H9 (cell line): Measurements from ENCODE around the gene MEGF8. TPM values are rescaled to one million over a fixed set of nuclear protein-coding genes. Genes with fewer than 3 reads are reported as not detected.

Experiments
- DNase-seq: peaks from one replicate; pipeline ENCODE4 v3.0.0-alpha.2; 2017
- H2AFZ ChIP-seq: one replicate; pipeline ENCODE4 v1.6.1; 2013; ENCODE audit warnings: mild to moderate bottlenecking, low read length, control low read depth, moderate library complexity
- H2AK5ac ChIP-seq: 2 replicates; pipeline ENCODE4 v1.6.1; 2013; ENCODE audit warnings: low read length, control low read depth, mixed read lengths; ENCODE audit not compliant: insufficient read length
- H2BK120ac ChIP-seq: one replicate; pipeline ENCODE4 v1.6.1; 2013; ENCODE audit warnings: low read depth, mild to moderate bottlenecking, low read length, control low read depth, inconsistent platforms; ENCODE audit not compliant: poor library complexity, severe bottlenecking
- H2BK12ac ChIP-seq: 2 replicates; pipeline ENCODE4 v1.6.1; 2013; ENCODE audit warnings: low read length, control low read depth, mixed read lengths, low read depth; ENCODE audit not compliant: insufficient read length
- H2BK15ac ChIP-seq: 2 replicates; pipeline ENCODE4 v1.6.1; 2013; ENCODE audit warnings: low read depth, low read length, control low read depth
- H2BK20ac ChIP-seq: one replicate; pipeline ENCODE4 v1.6.1; 2013; ENCODE audit warnings: low read depth, mild to moderate bottlenecking, low read length, control low read depth, inconsistent platforms; ENCODE audit not compliant: poor library complexity, severe bottlenecking
- H2BK5ac ChIP-seq: 2 replicates; pipeline ENCODE4 v1.6.1; 2013; ENCODE audit warnings: low read length, control low read depth, mixed read lengths; ENCODE audit not compliant: insufficient read length
- H3K14ac ChIP-seq: 2 replicates; pipeline ENCODE4 v1.6.1; 2013; ENCODE audit warnings: low read length, control low read depth; ENCODE audit not compliant: insufficient read depth
- H3K18ac ChIP-seq: 2 replicates; pipeline ENCODE4 v1.6.1; 2013; ENCODE audit warnings: low read depth, mild to moderate bottlenecking, mixed read lengths, low read length, control low read depth; ENCODE audit not compliant: insufficient read length
- H3K23ac ChIP-seq: 2 replicates; pipeline ENCODE4 v1.6.1; 2013; ENCODE audit warnings: low read length, control low read depth, mixed read lengths, low read depth; ENCODE audit not compliant: insufficient read length
- H3K23me2 ChIP-seq: 2 replicates; pipeline ENCODE4 v1.6.1; 2013; ENCODE audit warnings: low read depth, mild to moderate bottlenecking, mixed read lengths, low read length, control low read depth; ENCODE audit not compliant: insufficient read length, poor library complexity, severe bottlenecking
- H3K27ac ChIP-seq: 2 replicates; pipeline ENCODE4 v1.5.1; 2013; ENCODE audit warnings: low read length, control low read depth, mixed read lengths, low read depth; ENCODE audit not compliant: insufficient read length
- H3K27me3 ChIP-seq: 2 replicates; pipeline ENCODE4 v1.6.1; 2013; ENCODE audit warnings: low read length, control low read depth, inconsistent platforms; ENCODE audit not compliant: insufficient read depth
- H3K4ac ChIP-seq: 2 replicates; pipeline ENCODE4 v1.6.1; 2013; ENCODE audit warnings: low read depth, mild to moderate bottlenecking, control low read depth, inconsistent platforms, low read length, moderate library complexity
- H3K4me1 ChIP-seq: 2 replicates; pipeline ENCODE4 v1.6.1; 2013; ENCODE audit warnings: low read length, control low read depth, inconsistent platforms; ENCODE audit not compliant: insufficient read depth
- H3K4me2 ChIP-seq: 2 replicates; pipeline ENCODE4 v1.6.1; 2013; ENCODE audit warnings: low read length, control low read depth, mixed read lengths; ENCODE audit not compliant: insufficient read length, insufficient read depth
- H3K56ac ChIP-seq: 2 replicates; pipeline ENCODE4 v1.6.1; 2013; ENCODE audit warnings: low read depth, mild to moderate bottlenecking, mixed read lengths, low read length, control low read depth; ENCODE audit not compliant: insufficient read length
- H3K79me1 ChIP-seq: 2 replicates; pipeline ENCODE4 v1.6.1; 2013; ENCODE audit warnings: low read depth, mild to moderate bottlenecking, moderate library complexity, low read length, control low read depth, inconsistent platforms; ENCODE audit not compliant: insufficient read depth, poor library complexity, severe bottlenecking
- H3K79me2 ChIP-seq: 2 replicates; pipeline ENCODE4 v1.6.1; 2013; ENCODE audit warnings: low read length, control low read depth, inconsistent platforms; ENCODE audit not compliant: insufficient read depth
- H3K9ac ChIP-seq: 2 replicates; pipeline ENCODE4 v1.6.1; 2013; ENCODE audit warnings: low read length, control low read depth, mixed read lengths; ENCODE audit not compliant: insufficient read length; ENCODE audit errors: extremely low read depth
- H3K9me3 ChIP-seq: one replicate; pipeline ENCODE4 v1.6.1; 2013; ENCODE audit warnings: low read depth, low read length, inconsistent platforms; ENCODE audit not compliant: control insufficient read depth
- H3T11ph ChIP-seq: one replicate; pipeline ENCODE4 v1.6.1; 2013; ENCODE audit warnings: mild to moderate bottlenecking, low read length, control low read depth, inconsistent platforms
- H4K20me1 ChIP-seq: one replicate; pipeline ENCODE4 v1.6.1; 2013; ENCODE audit not compliant: control insufficient read depth, insufficient read length, insufficient read depth
- H4K5ac ChIP-seq: 2 replicates; pipeline ENCODE4 v1.6.1; 2013; ENCODE audit warnings: low read depth, mild to moderate bottlenecking, mixed read lengths, low read length, control low read depth; ENCODE audit not compliant: insufficient read length
- H4K8ac ChIP-seq: replicated peaks from 2 replicates; pipeline ENCODE4 v1.6.1; 2013; ENCODE audit warnings: low read length, control low read depth, mixed read lengths, low read depth; ENCODE audit not compliant: insufficient read length
- H4K91ac ChIP-seq: 2 replicates; pipeline ENCODE4 v1.6.1; 2013; ENCODE audit warnings: low read depth, mild to moderate bottlenecking, moderate library complexity, mixed read lengths, low read length, control low read depth; ENCODE audit not compliant: insufficient read length
- H3K27ac Mint-ChIP-seq, 3 experiments: 2 replicates in 2 of 3; 3 replicates in 1 of 3; pipeline ENCODE4 v1.8.0; 2020 to 2021; ENCODE audit warnings: mixed read lengths in 3 of 3, mild to moderate bottlenecking in 1 of 3, moderate library complexity in 1 of 3
- H3K27me3 Mint-ChIP-seq: 2 replicates; pipeline ENCODE4 v1.8.0; 2021; ENCODE audit warnings: low read depth, mild to moderate bottlenecking, moderate library complexity, mixed read lengths
- H3K36me3 Mint-ChIP-seq, 3 experiments: 2 replicates in 2 of 3; 3 replicates in 1 of 3; pipeline ENCODE4 v1.8.0; 2020 to 2021; ENCODE audit warnings: low read depth in 3 of 3, mixed read lengths in 3 of 3; ENCODE audit not compliant: insufficient read depth in 1 of 3
- H3K4me1 Mint-ChIP-seq, 2 experiments: 2 replicates each; pipeline ENCODE4 v1.8.0; 2020; ENCODE audit warnings: mixed read lengths in 2 of 2
- H3K4me3 Mint-ChIP-seq, 2 experiments: 2 replicates in 1 of 2; 3 replicates in 1 of 2; pipeline ENCODE4 v1.8.0; 2020 to 2021; ENCODE audit warnings: mild to moderate bottlenecking in 2 of 2, mixed read lengths in 2 of 2, moderate library complexity in 1 of 2
- H3K9me3 Mint-ChIP-seq, 2 experiments: 2 replicates in 1 of 2; 3 replicates in 1 of 2; pipeline ENCODE4 v1.8.0; 2020; ENCODE audit warnings: mild to moderate bottlenecking in 2 of 2, mixed read lengths in 2 of 2, moderate library complexity in 1 of 2
- CTCF ChIP-seq: fragments of 200-600 bp; sonication (generic); conservative IDR thresholded peaks from 3 replicates; pipeline ENCODE4 v1.8.0; 2021; ENCODE audit warnings: antibody characterized with exemption, mild to moderate bottlenecking
- WGBS: extraction: QIAGEN DNeasy Blood & Tissue Kit; methylation state at CpG from one replicate; pipeline ENCODE4 v1.1.7; 2013; ENCODE audit warnings: missing lambda C conversion rate, low lambda C conversion rate, mixed read lengths; ENCODE audit not compliant: insufficient read length; ENCODE audit errors: extremely low coverage; 5-methylcytosine and 5-hydroxymethylcytosine counted together
- total RNA-seq: library from RNA; stranded (reverse); gene quantifications from 2 replicates; pipeline ENCODE4 v1.2.1, GENCODE V29; 2021

MEGF8 gene
- total RNA-seq, 1 experiment from 2014 or later = 28.4 TPM

DNA sequence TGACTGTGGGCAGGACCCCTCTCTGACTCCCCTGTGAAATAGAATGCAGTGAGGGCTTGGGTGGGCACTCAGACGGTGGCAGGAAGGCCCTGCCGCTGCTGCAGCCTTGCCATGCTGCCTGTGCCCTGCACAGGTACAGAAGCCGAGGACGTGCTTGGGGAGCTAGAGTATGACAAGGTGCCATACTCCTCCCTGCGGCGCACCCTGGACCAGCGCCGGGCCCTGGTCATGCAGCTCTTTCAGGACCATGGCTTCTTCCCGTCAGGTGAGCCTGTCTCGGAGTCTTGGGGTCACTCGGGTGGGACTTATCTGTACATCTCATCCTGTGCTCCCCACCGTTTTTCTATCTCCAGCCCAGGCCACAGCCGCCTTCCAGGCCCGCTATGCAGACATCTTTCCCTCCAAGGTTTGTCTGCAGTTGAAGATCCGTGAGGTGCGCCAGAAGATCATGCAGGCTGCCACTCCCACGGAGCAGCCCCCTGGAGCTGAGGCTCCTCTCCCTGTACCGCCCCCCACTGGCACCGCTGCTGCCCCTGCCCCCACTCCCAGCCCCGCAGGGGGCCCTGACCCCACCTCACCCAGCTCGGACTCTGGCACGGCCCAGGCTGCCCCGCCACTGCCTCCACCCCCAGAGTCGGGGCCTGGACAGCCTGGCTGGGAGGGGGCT is 30.8 kb upstream of the MEGF8 start:
- Histone ChIP-seq H4K91ac (no peak overlapping the region), H3K4ac (no peak overlapping the region), H4K5ac (no peak overlapping the region), H3K4me2 (no peak overlapping the region), H3T11ph (no peak overlapping the region), H3K27me3 (no peaks in the 10 kb centered on the region), H3K79me1 (no peaks in the 10 kb centered on the region), H2BK12ac (no peak overlapping the region), H3K9ac (no peak overlapping the region), H4K8ac (no peak overlapping the region), H3K9me3 (no peaks in the 10 kb centered on the region), H3K79me2 (no peaks in the 10 kb centered on the region), H3K56ac (no peak overlapping the region), H2BK120ac (no peak overlapping the region), H2BK20ac (no peak overlapping the region), H3K18ac (no peak overlapping the region), H2AFZ (no peak overlapping the region), H4K20me1 (no peaks in the 10 kb centered on the region), H2BK5ac (no peak overlapping the region), H2BK15ac (no peak overlapping the region), H3K14ac (no peak overlapping the region), H2AK5ac (no peak overlapping the region), H3K4me1 (no peaks in the 10 kb centered on the region), H3K23ac (no peak overlapping the region), H3K23me2 (peaks cover 3% of the 10 kb centered on the region), H3K27ac (no peak overlapping the region)
- Mint-ChIP-seq H3K27me3 (no peaks in the 10 kb centered on the region), H3K4me1 (peaks cover 3 to 38% of the 10 kb centered on the region in 2 experiments), H3K36me3 (peaks cover 13 to 57% (median 42%) of the 10 kb centered on the region in 3 experiments; a peak in 6 of 7 replicates), H3K9me3 (no peaks in the 10 kb centered on the region), H3K27ac (0 out of 7 replicates have a peak overlapping the region, but pooled peaks of 1 of the 3 experiments have one; percentile 47), H3K4me3 (no peak overlapping the region)
- no peak for TF ChIP-seq CTCF
- DNase-seq = no peak
- WGBS = no CpG with 5 or more reads among the region's 24 CpGs
